Endometrial microvascular endothelial cells (primary cell): ENCODE measurements around the gene MYD88. TPM values are rescaled to one million over a fixed set of nuclear protein-coding genes. Genes with fewer than 3 reads are reported as not detected.
"Not testable (repeated sequence)": the region's sequence is repeated elsewhere in the genome, so short reads cannot be mapped to it uniquely, and the experiment has no call there.

ENCODE experiments used
- in situ Hi-C: cut with HindIII; loops from 2 replicates; pipeline ENCODE4 v1.10.0; 2017; ENCODE audit warnings: low sequenced_read_pairs, low pct_unique_long_range_greater_than_20kb; ENCODE audit errors: inconsistent ontology term
- total RNA-seq: library from RNA; depleted of rRNA; stranded (reverse); fragments of >200 nt; gene quantifications from one replicate; pipeline ENCODE4 v1.2.3, GENCODE V29; 2015; ENCODE audit errors: inconsistent ontology term

The MYD88 gene
- total RNA-seq, 1 donor from 2014 or later = 39.3 TPM

DNA sequence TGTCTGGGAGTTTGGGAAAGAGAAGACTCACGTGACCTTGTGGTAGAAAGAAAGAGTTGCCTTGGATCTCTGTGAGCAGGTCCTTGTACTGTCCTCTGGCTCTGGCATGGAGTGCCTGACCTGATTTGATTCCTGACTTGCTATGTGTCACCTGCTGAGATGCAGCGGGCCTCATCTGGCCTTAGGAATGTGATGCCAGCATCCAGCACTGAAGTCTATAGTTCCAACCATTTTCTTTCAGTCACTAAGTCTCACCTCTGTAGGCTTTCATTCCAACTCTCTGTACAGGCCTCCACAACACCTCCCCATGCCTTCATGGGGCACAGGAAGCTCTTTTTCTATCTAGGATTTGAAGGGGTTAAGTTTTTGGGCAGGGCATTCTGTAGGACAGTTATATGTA lies 14.8 kb downstream of the MYD88 start:
- in situ Hi-C loops = no loop called here

DNA sequence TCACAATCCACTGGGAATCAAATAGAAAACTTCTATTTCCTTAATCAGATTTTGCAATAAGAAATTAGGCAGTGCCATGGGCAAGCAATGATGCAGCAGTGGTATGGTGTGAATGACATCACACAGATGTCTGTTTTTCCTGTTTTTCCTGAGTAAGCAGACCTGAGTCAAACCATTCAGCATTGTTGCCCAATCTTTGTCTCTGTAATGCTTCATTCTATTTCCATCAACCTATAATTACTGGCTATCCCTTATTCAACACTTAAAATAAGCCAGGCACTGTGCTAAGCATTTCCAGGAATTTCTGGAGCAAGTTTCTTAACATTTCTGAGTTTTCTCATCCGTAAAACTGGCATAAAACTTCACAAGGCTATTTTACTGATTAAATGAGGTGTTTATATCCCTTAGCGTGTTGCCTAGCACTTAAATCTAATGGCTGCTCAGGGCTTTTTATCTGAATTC lies 15.6 kb downstream of the MYD88 start:
- in situ Hi-C loops = no loop called here

DNA sequence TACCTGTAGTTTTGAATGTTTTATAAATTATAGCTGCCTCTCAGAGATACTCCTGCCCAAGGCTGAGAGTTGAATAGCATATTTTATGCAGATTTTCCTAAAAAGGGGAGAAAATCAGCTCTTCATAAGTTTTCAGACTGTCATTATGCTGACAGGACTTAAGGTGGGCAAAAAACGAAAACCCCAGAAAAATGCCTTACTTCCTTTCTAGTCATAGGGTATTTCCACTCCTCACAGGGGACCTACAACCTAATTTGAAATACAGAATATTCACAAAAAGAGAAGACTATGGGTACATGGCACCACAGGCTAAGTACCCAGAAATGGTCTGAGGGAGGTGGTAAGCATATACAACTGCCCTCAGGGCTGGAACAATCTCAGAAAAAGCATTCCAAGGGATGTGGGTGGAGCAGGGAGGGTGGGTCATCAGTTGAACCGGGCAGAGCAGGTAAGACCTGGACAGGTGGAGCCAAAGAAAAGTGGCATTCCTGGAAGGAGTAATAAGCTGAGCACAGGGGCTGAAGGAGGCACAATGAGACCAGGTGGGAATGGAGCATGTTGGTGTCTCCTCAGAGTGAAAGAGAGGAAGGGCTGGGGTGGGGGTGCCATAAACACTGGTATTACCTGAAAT lies 16.3 kb downstream of the MYD88 start:
- in situ Hi-C loops = no loop called here

DNA sequence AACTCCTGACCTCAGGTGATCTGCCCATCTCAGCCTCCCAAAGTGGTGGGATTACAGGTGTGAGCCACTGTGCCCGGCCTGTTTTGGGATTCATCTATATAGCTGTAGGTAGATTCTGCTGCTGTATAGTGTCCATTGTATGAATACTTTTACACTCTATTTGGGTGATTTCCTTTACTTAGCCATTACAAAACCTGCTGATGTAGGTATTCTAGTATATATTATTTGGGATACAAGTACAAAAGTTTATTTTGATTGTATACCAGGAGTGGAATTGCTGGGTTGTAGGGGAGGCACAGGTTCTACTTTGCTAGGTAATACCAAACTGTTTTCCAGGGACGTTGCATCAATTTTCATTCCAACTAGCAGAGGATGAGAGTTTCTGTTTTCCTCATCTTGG lies 17.4 kb downstream of the MYD88 start:
- in situ Hi-C loops = no loop called here

DNA sequence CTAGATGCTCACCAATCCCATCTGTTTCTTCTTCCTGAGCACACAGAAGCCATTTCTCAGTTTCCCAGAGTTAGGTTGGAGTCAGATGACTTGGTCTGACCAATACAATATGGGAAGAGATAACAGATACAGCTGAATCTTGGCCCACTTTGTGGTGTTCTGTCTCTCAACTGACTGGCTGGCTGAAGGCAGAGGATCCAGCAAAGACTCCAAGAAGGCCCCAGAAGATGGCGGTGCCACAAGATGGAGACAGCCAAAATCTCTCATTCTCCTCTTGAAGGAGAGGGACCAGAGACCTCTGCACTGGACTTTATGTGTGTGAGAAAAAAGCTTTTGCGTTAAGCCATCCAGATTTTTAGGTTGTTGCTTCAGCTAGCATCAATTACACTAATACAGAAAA lies 18.7 kb downstream of the MYD88 start:
- in situ Hi-C loops = no loop called here

DNA sequence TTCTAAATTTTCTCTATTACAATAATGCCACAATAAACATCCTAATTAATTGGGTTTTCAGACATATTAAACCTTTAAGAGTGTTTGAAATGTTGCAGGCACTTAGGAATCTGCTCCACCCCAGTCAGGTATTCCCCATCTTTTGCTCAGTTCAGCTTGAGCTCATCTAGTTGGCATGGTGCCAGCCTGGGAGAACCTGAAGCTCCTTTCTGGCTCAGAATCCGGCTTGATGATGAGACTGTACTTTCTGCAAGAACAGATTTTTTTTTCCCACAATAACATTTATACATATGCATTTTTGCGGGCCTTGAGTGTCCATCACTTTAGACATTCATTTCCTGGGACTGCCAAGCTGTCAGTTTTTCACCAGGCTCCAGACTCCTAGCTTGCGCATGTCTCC lies 19.1 kb downstream of the MYD88 start:
- in situ Hi-C loops = no loop called here

DNA sequence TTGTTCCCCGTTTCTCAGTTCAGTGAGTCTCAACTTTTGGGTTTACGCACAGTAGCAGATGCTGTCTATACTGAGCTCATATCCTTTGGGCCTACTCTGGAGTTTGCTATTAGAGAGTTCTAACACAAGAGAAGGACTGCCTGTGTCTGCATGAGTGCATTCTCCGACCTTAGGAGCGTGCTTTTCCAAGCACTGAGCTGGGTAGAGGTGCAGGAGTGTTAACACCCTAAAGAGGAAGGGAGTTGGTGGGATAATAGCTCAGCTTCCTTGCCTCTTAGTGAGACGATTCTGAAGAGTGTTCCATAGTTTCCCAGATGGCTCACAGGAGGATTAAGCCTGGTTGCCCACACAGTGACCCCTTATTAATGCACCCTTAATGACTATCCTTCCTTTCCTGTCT lies 20.0 kb downstream of the MYD88 start:
- in situ Hi-C loops = no loop called here

DNA sequence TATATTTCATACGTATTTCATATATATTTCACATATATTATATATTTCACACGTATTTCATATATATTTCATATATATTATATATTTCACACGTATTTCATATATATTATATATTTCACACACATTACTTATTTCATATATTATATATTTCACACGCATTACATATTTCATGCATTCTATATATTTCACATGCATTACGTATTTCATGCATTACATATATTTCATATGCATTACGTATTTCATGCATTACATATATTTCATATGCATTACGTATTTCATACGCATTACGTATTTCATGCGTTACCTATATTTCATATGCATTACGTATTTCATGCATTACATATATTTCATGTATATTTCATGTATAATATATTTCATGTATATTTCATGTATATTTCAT lies 22.2 kb downstream of the MYD88 start:
- in situ Hi-C loops = not testable (repeated sequence)

DNA sequence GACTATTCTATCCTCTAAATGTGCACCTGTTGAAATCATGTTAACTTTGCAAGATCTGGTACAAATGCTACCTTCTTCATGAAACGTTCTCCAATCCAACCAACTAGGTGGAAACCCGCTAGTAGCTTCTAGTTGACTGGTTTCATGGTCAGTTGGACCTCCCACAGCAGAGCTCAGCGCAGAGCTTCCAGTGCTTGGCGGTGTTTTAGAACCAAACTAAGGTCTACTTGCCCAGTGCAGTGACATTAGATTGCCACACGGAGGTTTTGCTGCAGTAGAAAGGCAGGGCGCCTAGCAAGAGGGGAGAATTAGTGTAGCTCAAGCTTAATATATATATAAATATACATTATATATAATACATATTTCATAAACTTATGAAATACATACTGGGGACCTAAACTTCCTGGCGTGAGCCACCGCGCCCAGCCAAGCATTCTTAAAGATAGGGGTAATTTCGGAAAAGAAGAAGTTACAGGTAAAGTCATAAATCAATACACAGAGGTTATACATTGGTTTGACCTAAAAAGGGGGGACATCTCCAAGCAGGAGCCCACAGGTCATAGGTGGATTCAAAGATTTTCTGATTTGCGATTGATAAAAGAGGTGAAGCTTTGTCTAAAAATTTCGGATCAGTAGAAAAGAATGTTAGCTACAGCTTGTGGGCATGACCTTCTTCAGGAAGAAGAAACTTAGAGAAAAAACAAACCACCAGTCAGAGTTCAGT lies 24.8 kb downstream of the MYD88 start:
- in situ Hi-C loops = no loop called here

DNA sequence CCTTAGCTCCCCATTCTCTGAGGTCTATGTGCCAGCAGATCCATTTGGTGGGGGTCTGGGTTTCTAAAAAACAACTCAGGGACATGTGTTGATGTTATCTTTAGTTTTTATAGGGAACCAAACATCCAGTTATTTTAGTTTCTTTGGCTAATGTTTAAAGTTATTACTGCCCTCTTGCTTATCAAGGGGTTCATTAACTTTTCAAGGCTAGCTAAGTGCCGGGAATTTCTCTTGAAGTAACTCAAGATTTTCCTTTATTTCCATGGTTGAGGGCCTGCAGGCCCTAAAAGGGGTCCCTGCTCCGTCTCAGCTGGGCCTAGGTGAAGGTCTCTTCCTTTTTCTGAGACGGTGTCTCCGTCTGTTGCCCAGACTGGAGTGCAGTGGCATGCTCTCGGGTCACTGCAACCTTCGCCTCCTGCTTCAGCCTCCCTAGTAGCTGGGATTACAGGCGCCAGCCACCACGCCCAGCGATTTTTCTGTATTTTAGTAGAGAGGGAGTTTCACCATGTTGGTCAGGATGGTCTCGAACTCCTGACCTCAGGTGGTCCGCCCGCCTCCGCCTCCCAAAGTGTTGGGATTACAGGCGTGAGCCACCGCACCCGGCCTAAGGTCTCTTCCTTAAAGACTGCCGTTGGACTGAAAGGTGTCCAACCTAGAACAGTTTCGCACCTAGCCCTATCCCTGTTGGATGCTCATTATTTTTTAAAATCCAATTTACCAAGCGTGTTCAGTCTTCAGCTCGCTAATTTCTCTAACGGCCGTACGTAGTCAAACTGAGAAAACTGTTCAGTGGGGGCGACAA lies 25.6 kb downstream of the MYD88 start:
- in situ Hi-C loops = no loop called here

DNA sequence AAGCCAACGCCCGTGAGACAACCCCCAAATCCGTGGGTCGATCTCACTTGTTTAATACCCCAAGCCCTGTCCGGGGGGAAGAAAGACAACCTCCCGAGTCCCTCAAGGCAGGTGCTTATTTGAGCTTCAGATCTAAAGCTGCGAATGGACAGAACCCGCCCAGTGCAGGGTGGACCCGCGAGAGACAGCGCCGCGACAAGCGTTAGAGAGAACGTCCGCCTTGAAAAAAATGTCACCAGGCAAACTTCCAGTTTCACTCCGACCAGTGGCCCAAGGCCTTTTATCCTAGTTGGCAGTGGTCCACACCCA lies 26.1 kb downstream of the MYD88 start:
- in situ Hi-C loops = no loop called here

DNA sequence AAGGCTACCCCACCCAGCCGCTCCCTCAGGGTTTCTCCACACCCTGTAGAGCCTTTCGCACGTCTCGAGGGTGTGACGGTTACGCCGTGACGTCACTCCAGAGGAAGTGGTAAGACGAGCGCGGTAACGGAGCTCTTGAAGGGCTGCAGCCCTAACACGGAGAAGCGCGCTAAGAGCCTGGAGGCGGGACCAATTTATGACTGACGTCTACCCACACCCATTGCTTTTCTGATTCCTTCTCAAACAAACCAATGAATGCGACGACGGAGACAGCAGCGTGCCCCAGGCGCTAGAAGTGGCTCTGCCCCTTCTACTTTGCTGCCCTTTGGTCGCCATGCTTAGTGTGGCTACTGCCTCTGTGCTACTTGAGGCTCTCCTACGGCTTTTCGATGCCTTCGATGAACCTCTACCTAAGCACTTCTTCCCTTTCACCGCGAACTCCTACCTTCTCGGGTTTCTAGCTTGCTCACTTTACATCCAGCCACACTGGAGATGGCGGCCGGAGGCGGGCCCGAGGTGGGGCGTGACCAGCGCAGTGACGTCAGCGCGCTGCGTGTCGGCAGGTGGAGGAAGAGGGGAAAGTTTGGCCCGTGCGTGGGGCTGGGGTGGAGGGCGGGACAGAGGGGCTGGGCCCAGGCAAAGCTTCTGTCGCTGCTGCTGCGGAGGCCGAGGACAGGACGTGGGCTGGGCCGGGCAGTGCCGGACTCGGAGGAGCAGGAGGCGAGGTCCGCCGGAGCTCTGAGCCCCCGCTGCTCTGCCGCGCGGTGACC lies 26.7 kb downstream of the MYD88 start, which contains the start of gene OXSR1:
Gene OXSR1 (plus strand): TSS at position 586 of the 770 bp plus-strand sequence. CDS start 340 bp downstream, outside the sequence.
- in situ Hi-C loops = no loop called here

DNA sequence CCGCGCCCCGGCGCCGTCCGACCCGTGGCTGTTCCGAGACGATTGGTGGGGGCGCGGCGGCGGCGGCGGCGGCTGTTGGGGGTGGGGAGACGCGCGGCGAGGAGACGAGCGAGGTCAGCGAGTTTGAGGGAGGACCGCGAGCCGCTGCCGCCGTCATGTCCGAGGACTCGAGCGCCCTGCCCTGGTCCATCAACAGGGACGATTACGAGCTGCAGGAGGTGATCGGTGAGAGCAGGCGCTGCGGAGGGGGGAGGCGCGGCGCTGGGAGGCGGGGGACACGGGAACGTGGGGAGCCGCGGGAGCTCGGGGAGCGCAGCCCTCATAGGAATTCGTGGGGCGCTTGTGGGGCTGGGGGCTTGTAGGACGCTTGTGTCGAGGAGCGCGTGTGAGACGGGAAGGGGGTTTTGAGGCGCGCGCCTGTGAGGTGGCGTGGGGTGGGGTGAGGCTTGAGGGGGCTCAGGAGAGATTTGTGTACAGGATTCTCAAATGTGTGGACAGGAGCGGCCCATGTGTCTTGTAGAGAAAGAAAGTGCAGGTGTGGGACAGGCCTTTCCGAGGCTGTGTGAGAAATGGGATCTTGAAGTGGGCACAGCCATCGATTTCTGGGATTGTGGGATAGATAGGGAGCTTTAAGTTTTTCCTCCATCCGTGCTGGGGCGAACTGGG lies 27.4 kb downstream of the MYD88 start:
- in situ Hi-C loops = no loop called here

DNA sequence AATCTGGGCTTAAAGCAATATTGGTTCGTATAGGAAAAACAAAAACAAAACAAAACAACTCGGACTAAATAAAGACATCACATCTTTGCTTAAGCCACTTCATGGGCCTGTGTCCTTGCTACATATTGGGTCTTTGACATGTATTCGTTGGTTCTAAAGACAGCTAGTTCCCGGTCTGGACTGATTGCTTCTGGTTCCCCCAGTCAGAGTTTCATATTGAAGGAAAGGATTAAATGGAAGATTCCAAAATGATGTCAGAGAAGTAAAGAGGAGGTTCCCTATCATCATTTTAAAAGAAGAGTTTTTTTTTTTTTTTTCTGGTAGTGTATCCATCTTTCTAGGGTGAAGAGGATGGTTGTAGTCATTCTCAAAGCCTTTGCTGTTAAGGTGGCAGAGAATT lies 29.1 kb downstream of the MYD88 start:
- in situ Hi-C loops = no loop called here

DNA sequence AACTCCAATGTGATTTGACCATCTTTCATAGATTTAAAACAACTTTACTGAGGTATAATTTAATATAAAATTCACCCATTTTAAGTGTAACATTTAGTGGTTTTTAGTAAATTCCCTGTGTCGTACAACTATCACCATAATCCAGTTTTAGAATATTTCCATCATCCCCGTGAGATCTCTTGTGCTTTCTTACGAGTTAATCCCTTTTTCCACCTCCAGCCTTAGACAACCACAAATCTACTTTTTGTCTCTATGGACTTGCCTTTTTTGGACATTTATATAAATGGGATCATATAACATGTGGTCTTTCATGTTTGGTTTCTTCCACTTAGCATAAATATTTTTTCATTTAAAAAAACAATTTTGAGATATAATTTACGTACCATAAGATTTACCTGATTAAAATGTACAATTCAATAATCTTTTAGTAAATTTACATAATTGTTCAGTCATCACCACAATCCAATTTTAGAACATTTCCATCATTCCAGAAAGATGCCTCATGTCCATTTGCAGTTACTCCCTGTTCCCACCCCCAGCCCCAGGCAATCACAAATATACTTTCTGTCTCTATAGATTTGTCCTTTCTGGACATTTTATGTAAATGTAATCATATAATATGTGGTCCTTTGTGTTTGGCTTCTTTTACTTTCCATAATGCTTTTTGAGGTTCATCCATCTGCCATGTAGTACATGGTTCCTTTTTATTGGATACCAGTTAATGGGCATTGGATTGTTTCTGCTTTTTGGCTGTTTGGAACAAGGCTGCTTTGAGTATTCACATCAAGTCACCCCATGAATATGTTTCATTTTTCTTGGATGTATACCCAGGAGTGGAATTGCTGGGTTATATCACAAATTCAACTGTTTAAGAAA lies 29.9 kb downstream of the MYD88 start:
- in situ Hi-C loops = no loop called here

DNA sequence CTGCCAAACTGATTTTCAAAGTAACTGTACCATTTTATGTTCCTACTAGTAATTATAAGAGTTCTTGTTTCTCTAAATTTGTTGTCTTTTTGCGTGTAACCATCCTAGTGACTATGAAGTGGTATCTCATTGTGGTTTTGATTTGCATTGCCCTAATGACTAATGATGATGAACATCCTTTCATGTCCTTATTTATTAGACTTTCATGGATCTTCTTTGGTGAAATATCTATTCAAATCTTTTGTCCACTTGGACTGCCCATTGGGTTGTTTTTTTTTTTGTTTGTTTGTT lies 30.5 kb downstream of the MYD88 start:
- in situ Hi-C loops = no loop called here

DNA sequence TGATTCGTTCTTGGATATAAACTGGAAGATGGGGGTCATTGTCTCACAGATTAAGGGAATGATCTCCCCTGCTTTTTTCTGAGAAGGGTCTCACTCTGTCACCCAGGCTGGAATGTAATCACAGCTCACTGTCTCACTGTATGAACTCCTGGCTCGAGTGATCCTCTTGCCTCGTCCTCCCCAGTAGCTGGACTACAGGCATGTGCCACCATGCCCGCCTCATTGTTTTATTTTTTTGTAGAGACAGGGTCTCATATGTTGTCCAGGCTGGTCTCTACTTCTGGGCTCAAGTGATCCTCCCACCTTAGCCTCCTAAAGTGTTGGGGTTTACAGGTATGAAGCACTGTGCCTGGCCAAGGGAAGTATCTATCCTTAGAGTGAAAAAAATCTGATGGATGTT lies 32.3 kb downstream of the MYD88 start:
- in situ Hi-C loops = no loop called here

DNA sequence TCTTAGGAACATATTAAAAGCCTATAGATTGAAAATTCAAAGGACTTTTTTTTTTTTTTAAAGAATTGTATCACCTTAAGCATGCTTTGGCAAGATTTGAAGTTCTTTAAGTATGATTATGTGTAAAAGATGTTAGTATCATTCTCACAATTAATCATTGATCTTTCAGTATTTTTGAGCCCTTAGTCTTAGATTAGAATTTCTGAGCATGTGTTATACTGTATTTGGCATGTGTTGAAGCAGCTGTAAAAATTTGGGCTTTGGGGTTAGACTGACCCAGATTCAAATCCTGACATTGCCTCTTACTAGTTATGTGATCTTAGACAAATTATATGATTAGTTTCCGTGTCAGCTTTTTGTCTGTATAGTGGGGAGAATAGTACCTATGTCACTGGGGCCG lies 33.2 kb downstream of the MYD88 start:
- in situ Hi-C loops = no loop called here
